Tibial nerve (tissue), 4 donors: Measurements from ENCODE around the gene METRNL. TPM values are rescaled to one million over a fixed set of nuclear protein-coding genes. Genes with fewer than 3 reads are reported as not detected.
A peak's percentile ranks its signal among the peaks of the same experiment; 100 is the strongest.

Experiments
- DNase-seq, 2 donors: peaks; one replicate each; pipeline ENCODE4 v3.0.0-alpha.2; 2019; ENCODE audit warnings: low spot score in 2 of 2
- H3K27ac ChIP-seq, 4 donors: fragments of 200-600 bp; sonication (generic) in 3 of 4; one replicate each; pipeline ENCODE4 v1.5.1; 2017 to 2019; ENCODE audit warnings: mild to moderate bottlenecking in 1 of 4
- H3K27me3 ChIP-seq, 2 donors: fragments of 200-600 bp; sonication (generic) in 1 of 2; one replicate each; pipeline versions ENCODE4 v1.5.1 to v1.6.0; 2017 to 2019
- H3K36me3 ChIP-seq, 3 donors: fragments of 200-600 bp; sonication (generic); one replicate each; pipeline ENCODE4 v1.5.1; 2018 to 2019
- H3K4me1 ChIP-seq, 4 donors: fragments of 200-600 bp; sonication (generic) in 3 of 4; one replicate each; pipeline ENCODE4 v1.5.1; 2017 to 2019
- H3K4me3 ChIP-seq, 4 donors: fragments of 200-600 bp; sonication (generic) in 3 of 4; one replicate each; pipeline ENCODE4 v1.5.1; 2017 to 2019; ENCODE audit warnings: mild to moderate bottlenecking in 1 of 4, moderate library complexity in 1 of 4
- H3K9me3 ChIP-seq, 4 donors: fragments of 200-600 bp; sonication (generic) in 3 of 4; one replicate each; pipeline ENCODE4 v1.5.1; 2017 to 2019
- CTCF ChIP-seq, 5 experiments: fragments of 200-600 bp in 3 of 5; fragments of 450-650 bp in 2 of 5; sonication (generic) in 3 of 5; IDR thresholded peaks; one replicate each; pipeline ENCODE4 v1.5.1; 2016 to 2019; ENCODE audit warnings: antibody characterized with exemption in 5 of 5, mild to moderate bottlenecking in 3 of 5, moderate library complexity in 2 of 5
- EP300 ChIP-seq, 2 donors: sonication (generic); formaldehyde crosslinking; IDR thresholded peaks; one replicate each; pipeline ENCODE4 v1.6.1; 2017; ENCODE audit warnings: antibody characterized with exemption in 2 of 2, mild to moderate bottlenecking in 1 of 2
- POLR2A ChIP-seq, 2 donors: fragments of 450-650 bp; IDR thresholded peaks; one replicate each; pipeline ENCODE4 v1.6.1; 2017; ENCODE audit warnings: antibody characterized with exemption in 2 of 2, mild to moderate bottlenecking in 2 of 2, moderate library complexity in 2 of 2
- WGBS, 2 donors: methylation state at CpG; one replicate each; pipeline ENCODE4 v1.1.5; 2018; 5-methylcytosine and 5-hydroxymethylcytosine counted together
- total RNA-seq, 4 donors: library from RNA; depleted of rRNA; stranded (reverse); fragments of >200 nt; gene quantifications; one replicate each; pipeline ENCODE4 v1.1.0, GENCODE V29; 2016

The METRNL gene
- total RNA-seq, 4 donors from 2014 or later = 112 to 162 (median 147) TPM

GRCh38 chr17:83076938-83077337, 2.5 kb upstream of the METRNL start:
- no peak for DNase-seq
- no peaks in the 10 kb centered on the region for H3K27me3 ChIP-seq
- 64 to 68% methylated on average over 6 of the region's 6 CpGs for WGBS, 2 donors
- H3K27ac ChIP-seq = peak overlapping the region in 2 of 4 donors; percentile 3 to 10
- H3K4me3 ChIP-seq = no peak overlapping the region
- H3K9me3 ChIP-seq = no peaks in the 10 kb centered on the region
- H3K4me1 ChIP-seq = peaks cover 0 to 41% (median 16%) of the 10 kb centered on the region in 4 donors
- TF ChIP-seq CTCF (IDR thresholded peaks at IDR 0.05) (peak in 1 of 5 experiments; percentile 29), POLR2A (IDR thresholded peaks at IDR 0.05) (no peak)
- no peaks in the 10 kb centered on the region for H3K36me3 ChIP-seq

- Histone ChIP-seq H3K27me3 (no peaks in the 10 kb centered on the region), H3K4me3 (no peak overlapping the region), H3K36me3 (no peaks in the 10 kb centered on the region), H3K27ac (peak overlapping the region in 2 of 4 donors; percentile 3 to 10), H3K4me1 (peaks cover 0 to 46% (median 21%) of the 10 kb centered on the region in 4 donors), H3K9me3 (no peaks in the 10 kb centered on the region)
- DNase-seq = no peak
- no peak for TF ChIP-seq EP300 (IDR thresholded peaks at IDR 0.05)
- TF ChIP-seq POLR2A (IDR thresholded peaks at IDR 0.05) = no peak
- TF ChIP-seq CTCF (IDR thresholded peaks at IDR 0.05) = no peak
- WGBS, 2 donors = 56 to 58% methylated on average over 11 of the region's 11 CpGs
Observed at GRCh38 chr17:83077411-83077810, 2.0 kb upstream of the METRNL start.

GRCh38 chr17:83077939-83078338, 1.5 kb upstream of the METRNL start:
- Histone ChIP-seq H3K4me3 (peak overlapping the region in 1 of 4 donors; percentile 96), H3K27ac (peak overlapping the region in 2 of 4 donors; percentile 82 to 95)
- WGBS, 2 donors = 56 to 83% methylated on average over 6 to 7 of the region's 7 CpGs

GRCh38 chr17:83078378-83079351, 744 bp upstream of the METRNL start:
- Histone ChIP-seq H3K27ac (peak overlapping the region; percentile 71 to 95 (median 84)), H3K9me3 (no peaks in the 10 kb centered on the region), H3K27me3 (no peaks in the 10 kb centered on the region), H3K4me3 (peak overlapping the region; percentile 32 to 96 (median 80)), H3K4me1 (peaks cover 0 to 47% (median 33%) of the 10 kb centered on the region in 4 donors), H3K36me3 (no peaks in the 10 kb centered on the region)
- TF ChIP-seq CTCF (IDR thresholded peaks at IDR 0.05) (no peak), EP300 (IDR thresholded peaks at IDR 0.05) (no peak), POLR2A (IDR thresholded peaks at IDR 0.05) (no peak)
- WGBS, 2 donors = 27 to 42% methylated on average over 5 to 14 of the region's 93 CpGs
- no peak for DNase-seq

More at GRCh38 chr17:83077939-83078338, 1.5 kb upstream of the METRNL start:
- Histone ChIP-seq H3K9me3 (no peaks in the 10 kb centered on the region), H3K27me3 (no peaks in the 10 kb centered on the region), H3K36me3 (no peaks in the 10 kb centered on the region), H3K4me1 (peaks cover 0 to 47% (median 26%) of the 10 kb centered on the region in 4 donors)
- no peak for TF ChIP-seq EP300 (IDR thresholded peaks at IDR 0.05)
- TF ChIP-seq CTCF (IDR thresholded peaks at IDR 0.05) = no peak
- TF ChIP-seq POLR2A (IDR thresholded peaks at IDR 0.05) = no peak
- no peak for DNase-seq
